ENCODE measurements around the gene ST6GALNAC1. TPM values are rescaled to one million over a fixed set of nuclear protein-coding genes. Genes with fewer than 3 reads are reported as not detected.

Gene ST6GALNAC1
- total and polyA plus RNA-seq, 2 of the 13 experiments (the other 11 are each of a cell fraction or from before 2014, with no cell fraction given) = not detected

DNA sequence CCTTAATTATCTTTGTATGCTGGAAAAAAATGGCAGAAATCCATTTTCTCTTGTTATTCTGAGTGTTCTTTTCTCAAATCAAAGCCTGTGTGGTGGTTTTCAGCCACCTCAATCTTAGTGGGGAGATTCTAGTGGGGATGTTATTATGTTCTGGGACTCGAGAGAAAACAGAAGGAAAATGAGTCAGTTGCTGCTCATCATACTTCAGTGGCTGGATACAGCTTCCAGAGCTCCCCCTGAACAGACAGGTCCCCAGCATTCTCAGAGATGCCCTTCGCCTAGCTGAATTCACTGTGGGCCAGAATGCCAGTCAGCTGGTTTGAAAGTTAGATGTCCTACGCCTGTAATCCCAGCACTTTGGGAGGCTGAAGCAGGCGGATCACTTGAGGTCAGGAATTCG lies 8.5 kb downstream of the ST6GALNAC1 start:
- Histone ChIP-seq H3K36me3 (replicated peaks in 1 of 2; ENCODE audit: control insufficient read depth in 1 of 2, insufficient read depth in 2 of 2, low read length in 2 of 2) (no peaks in the 10 kb centered on the region), H3K79me2 (ENCODE audit: insufficient read depth, low read length) (no peaks in the 10 kb centered on the region), H4K20me1 (ENCODE audit: insufficient read depth, low read length) (no peaks in the 10 kb centered on the region), H2AFZ (ENCODE audit: low read length) (no peak overlapping the region), H3K4me2 (ENCODE audit: low read depth, low read length) (no peak overlapping the region), H3K9ac (ENCODE audit: insufficient read depth, low read depth, low read length) (no peak overlapping the region), H3K27ac (ENCODE audit: extremely low read length, insufficient read depth, low read length) (no peak overlapping the region), H3K4me3 (replicated peaks in 1 of 3; ENCODE audit: insufficient read depth in 1 of 3, low read depth in 2 of 3, low read length in 3 of 3) (no peak overlapping the region), H3K9me3 (ENCODE audit: low read length) (no peaks in the 10 kb centered on the region), H3K27me3 (ENCODE audit: control insufficient read depth in 1 of 2, insufficient read depth in 2 of 2, low read length in 2 of 2) (no peaks in the 10 kb centered on the region), H3K4me1 (ENCODE audit: insufficient read depth, low read length) (peaks cover 56% of the 10 kb centered on the region)
- in situ Hi-C loops (cut with HindIII; ENCODE audit: extremely low pct_ligation_motif_present, low pct_unique_long_range_greater_than_20kb) = no loop called here
- CTCF ChIA-PET (ENCODE audit: low intra/inter-chr PET ratio, low total read pairs) = no interaction called here
- no peak for DNase-seq (ENCODE audit: low spot score)
- no TSS peak for BruUV-seq (replicated peaks)
- TF ChIP-seq, protein P1, sequence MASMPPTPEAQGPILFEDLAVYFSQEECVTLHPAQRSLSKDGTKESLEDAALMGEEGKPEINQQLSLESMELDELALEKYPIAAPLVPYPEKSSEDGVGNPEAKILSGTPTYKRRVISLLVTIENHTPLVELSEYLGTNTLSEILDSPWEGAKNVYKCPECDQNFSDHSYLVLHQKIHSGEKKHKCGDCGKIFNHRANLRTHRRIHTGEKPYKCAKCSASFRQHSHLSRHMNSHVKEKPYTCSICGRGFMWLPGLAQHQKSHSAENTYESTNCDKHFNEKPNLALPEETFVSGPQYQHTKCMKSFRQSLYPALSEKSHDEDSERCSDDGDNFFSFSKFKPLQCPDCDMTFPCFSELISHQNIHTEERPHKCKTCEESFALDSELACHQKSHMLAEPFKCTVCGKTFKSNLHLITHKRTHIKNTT (CRISPR knock-in tag; IDR thresholded peaks at IDR 0.05) = no peak
- TF ChIP-seq RXRB (CRISPR knock-in tag; IDR thresholded peaks at IDR 0.05; ENCODE audit: borderline replicate concordance) (no peak), MED1 (CRISPR knock-in tag; IDR thresholded peaks at IDR 0.05) (no peak)
- intact Hi-C loops (cut with micrococcal nuclease; ENCODE audit: unreplicated experiment) = no loop called here
- ATAC-seq = no peak
- no peak for FAIRE-seq
- WGBS (ENCODE audit: low lambda C conversion rate) = 91% methylated on average over 5 of the region's 5 CpGs
- POLR2A ChIA-PET = no interaction called here

DNA sequence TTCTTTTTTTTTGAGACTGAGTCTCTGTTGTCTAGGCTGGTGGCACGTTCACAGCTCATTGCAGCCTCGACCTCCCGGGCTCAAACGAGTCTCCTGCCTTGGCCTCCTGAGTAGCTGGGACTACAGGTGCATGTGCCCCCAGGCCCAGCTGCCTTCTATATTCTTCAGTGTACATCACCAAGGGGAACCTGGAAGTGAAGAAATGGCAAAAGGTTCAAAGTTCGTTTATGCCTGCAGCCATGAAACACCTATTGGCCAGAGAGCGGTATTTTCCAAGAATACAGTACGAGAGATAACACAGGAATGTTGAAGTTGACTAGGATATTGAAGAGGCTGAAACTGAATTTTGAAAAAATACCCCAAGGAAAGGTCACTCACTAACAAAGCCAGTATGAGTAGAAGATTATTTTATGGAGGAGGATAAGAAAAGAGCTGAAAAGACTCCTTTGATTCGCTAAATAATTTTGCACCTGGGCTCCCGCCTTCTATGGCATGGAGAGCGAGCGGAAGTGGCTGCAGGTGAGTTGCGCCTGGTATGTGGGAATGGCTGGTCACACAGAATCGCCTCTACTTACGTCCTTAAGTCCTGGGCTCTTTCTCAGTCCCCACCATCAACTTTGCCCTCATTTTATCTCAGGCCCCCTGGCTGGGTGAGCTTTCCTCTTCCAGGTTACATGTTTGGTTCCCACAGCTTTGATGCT lies 9.8 kb downstream of the ST6GALNAC1 start:
- no peak overlapping the region for H3K9ac ChIP-seq (ENCODE audit: insufficient read depth, low read depth, low read length)
- no TSS peak for BruUV-seq (replicated peaks)
- intact Hi-C loops (cut with micrococcal nuclease; ENCODE audit: unreplicated experiment) = no loop called here
- no peaks in the 10 kb centered on the region for H4K20me1 ChIP-seq (ENCODE audit: insufficient read depth, low read length)
- peak overlapping the region; percentile 8; the same call in 1 of the 2 replicates for H3K4me2 ChIP-seq (ENCODE audit: low read depth, low read length)
- H3K27ac ChIP-seq (ENCODE audit: extremely low read length, insufficient read depth, low read length) = no peak overlapping the region
- H3K4me3 ChIP-seq (replicated peaks in 1 of 3; ENCODE audit: insufficient read depth in 1 of 3, low read depth in 2 of 3, low read length in 3 of 3) = no peak overlapping the region
- POLR2A ChIA-PET = interaction anchor here (1.1 to 1.7 kb wide), 3 partner anchors 20 to 76 kb away, joined by 3 to 4 read pairs (median 3); no protein-coding TSS in a partner anchor
- CTCF ChIA-PET (ENCODE audit: low intra/inter-chr PET ratio, low total read pairs) = no interaction called here
- peak; percentile 80 for DNase-seq (ENCODE audit: low spot score)
- H3K79me2 ChIP-seq (ENCODE audit: insufficient read depth, low read length) = no peaks in the 10 kb centered on the region
- no peak for FAIRE-seq
- in situ Hi-C loops (cut with HindIII; ENCODE audit: extremely low pct_ligation_motif_present, low pct_unique_long_range_greater_than_20kb) = no loop called here
- 70% methylated on average over 14 of the region's 14 CpGs for WGBS (ENCODE audit: low lambda C conversion rate)
- no peaks in the 10 kb centered on the region for H3K36me3 ChIP-seq (replicated peaks in 1 of 2; ENCODE audit: control insufficient read depth in 1 of 2, insufficient read depth in 2 of 2, low read length in 2 of 2)
- H3K9me3 ChIP-seq (ENCODE audit: low read length) = no peaks in the 10 kb centered on the region
- H3K27me3 ChIP-seq (ENCODE audit: control insufficient read depth in 1 of 2, insufficient read depth in 2 of 2, low read length in 2 of 2) = no peaks in the 10 kb centered on the region
- H3K4me1 ChIP-seq (ENCODE audit: insufficient read depth, low read length) = peaks cover 62% of the 10 kb centered on the region
- peak; percentile 52 for ATAC-seq
- no peak overlapping the region for H2AFZ ChIP-seq (ENCODE audit: low read length)
- TF ChIP-seq EZH2 (conservative IDR thresholded peaks at IDR 0.05; ENCODE audit: low read depth, low read length) (no peak), ZNF766 (CRISPR knock-in tag; IDR thresholded peaks at IDR 0.05; ENCODE audit: borderline replicate concordance) (no peak), STAG1 (CRISPR knock-in tag; IDR thresholded peaks at IDR 0.05) (no peak)
- TF ChIP-seq, protein P2, sequence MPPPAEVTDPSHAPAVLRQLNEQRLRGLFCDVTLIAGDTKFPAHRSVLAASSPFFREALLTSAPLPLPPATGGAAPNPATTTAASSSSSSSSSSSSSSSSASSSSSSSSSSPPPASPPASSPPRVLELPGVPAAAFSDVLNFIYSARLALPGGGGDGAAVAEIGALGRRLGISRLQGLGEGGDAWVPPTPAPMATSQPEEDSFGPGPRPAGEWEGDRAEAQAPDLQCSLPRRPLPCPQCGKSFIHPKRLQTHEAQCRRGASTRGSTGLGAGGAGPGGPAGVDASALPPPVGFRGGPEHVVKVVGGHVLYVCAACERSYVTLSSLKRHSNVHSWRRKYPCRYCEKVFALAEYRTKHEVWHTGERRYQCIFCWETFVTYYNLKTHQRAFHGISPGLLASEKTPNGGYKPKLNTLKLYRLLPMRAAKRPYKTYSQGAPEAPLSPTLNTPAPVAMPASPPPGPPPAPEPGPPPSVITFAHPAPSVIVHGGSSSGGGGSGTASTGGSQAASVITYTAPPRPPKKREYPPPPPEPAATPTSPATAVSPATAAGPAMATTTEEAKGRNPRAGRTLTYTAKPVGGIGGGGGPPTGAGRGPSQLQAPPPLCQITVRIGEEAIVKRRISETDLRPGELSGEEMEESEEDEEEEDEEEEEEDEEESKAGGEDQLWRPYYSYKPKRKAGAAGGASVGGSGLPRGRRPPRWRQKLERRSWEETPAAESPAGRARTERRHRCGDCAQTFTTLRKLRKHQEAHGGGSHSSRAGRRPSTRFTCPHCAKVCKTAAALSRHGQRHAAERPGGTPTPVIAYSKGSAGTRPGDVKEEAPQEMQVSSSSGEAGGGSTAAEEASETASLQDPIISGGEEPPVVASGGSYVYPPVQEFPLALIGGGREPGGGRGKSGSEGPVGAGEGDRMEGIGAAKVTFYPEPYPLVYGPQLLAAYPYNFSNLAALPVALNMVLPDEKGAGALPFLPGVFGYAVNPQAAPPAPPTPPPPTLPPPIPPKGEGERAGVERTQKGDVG (CRISPR knock-in tag; IDR thresholded peaks at IDR 0.05; ENCODE audit: borderline replicate concordance) = no peak
- TF ChIP-seq, protein P3, sequence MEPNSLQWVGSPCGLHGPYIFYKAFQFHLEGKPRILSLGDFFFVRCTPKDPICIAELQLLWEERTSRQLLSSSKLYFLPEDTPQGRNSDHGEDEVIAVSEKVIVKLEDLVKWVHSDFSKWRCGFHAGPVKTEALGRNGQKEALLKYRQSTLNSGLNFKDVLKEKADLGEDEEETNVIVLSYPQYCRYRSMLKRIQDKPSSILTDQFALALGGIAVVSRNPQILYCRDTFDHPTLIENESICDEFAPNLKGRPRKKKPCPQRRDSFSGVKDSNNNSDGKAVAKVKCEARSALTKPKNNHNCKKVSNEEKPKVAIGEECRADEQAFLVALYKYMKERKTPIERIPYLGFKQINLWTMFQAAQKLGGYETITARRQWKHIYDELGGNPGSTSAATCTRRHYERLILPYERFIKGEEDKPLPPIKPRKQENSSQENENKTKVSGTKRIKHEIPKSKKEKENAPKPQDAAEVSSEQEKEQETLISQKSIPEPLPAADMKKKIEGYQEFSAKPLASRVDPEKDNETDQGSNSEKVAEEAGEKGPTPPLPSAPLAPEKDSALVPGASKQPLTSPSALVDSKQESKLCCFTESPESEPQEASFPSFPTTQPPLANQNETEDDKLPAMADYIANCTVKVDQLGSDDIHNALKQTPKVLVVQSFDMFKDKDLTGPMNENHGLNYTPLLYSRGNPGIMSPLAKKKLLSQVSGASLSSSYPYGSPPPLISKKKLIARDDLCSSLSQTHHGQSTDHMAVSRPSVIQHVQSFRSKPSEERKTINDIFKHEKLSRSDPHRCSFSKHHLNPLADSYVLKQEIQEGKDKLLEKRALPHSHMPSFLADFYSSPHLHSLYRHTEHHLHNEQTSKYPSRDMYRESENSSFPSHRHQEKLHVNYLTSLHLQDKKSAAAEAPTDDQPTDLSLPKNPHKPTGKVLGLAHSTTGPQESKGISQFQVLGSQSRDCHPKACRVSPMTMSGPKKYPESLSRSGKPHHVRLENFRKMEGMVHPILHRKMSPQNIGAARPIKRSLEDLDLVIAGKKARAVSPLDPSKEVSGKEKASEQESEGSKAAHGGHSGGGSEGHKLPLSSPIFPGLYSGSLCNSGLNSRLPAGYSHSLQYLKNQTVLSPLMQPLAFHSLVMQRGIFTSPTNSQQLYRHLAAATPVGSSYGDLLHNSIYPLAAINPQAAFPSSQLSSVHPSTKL (CRISPR knock-in tag; IDR thresholded peaks at IDR 0.05) = peak; percentile 61; the same call in 1 of the 2 replicates

All from HepG2 (cell line).